Activated CD8-positive, alpha-beta T cell treated with anti-CD3 and anti-CD28 coated beads, Interleukin-2, amount 10 ng/mL, durations not matched to agents 7 days and 5 days (primary cell): ENCODE measurements around the gene NEK9. TPM values are rescaled to one million over a fixed set of nuclear protein-coding genes. Genes with fewer than 3 reads are reported as not detected.

ENCODE experiments used
- ATAC-seq: fragments of 150-1000 bp; cut with Tn5 transposase; one replicate; pipeline ENCODE4 v1.10.0; 2021; ENCODE audit warnings: moderate library complexity
- CTCF ChIA-PET: fragments of 350-600 bp; sonication (Branson Sonifier 250); formaldehyde crosslinking; loops from one replicate; lab custom pipeline; 2021; ENCODE audit warnings: antibody characterized with exemption; lab: Charles Lee
- POLR2A ChIA-PET: fragments of 350-600 bp; sonication (Branson Sonifier 250); formaldehyde crosslinking; loops from one replicate; lab custom pipeline; 2021; ENCODE audit warnings: antibody characterized with exemption; lab: Charles Lee
- DNase-seq: peaks from one replicate; pipeline ENCODE4 v3.0.0-alpha.2; 2020
- H3K27ac Mint-ChIP-seq: one replicate; pipeline ENCODE4 v1.8.0; 2021; ENCODE audit warnings: mild to moderate bottlenecking, mixed read lengths
- H3K27me3 Mint-ChIP-seq: one replicate; pipeline ENCODE4 v1.8.0; 2021; ENCODE audit warnings: low read depth, mixed read lengths
- H3K36me3 Mint-ChIP-seq: one replicate; pipeline ENCODE4 v1.8.0; 2021; ENCODE audit warnings: low read depth, mixed read lengths
- H3K4me1 Mint-ChIP-seq: one replicate; pipeline ENCODE4 v1.8.0; 2021; ENCODE audit warnings: low read depth, mixed read lengths
- H3K4me3 Mint-ChIP-seq: one replicate; pipeline ENCODE4 v1.8.0; 2021; ENCODE audit warnings: mild to moderate bottlenecking, mixed read lengths
- H3K9me3 Mint-ChIP-seq: one replicate; pipeline ENCODE4 v1.8.0; 2022; ENCODE audit warnings: mixed read lengths; ENCODE audit not compliant: insufficient read depth
- total RNA-seq, 2 experiments: library from RNA; stranded (reverse); gene quantifications; one replicate each; pipeline ENCODE4 v1.2.3, GENCODE V29; 2021

NEK9 gene
- total RNA-seq, 2 experiments from 2014 or later, result 73.7 to 80.0 TPM

GRCh38 chr14:75066691-75067090 lies 60.2 kb downstream of the NEK9 start:
- ChIA-PET POLR2A (no interaction called here), CTCF (interaction anchor here (1.0 to 4.0 kb wide), 2 partner anchors 22 to 206 kb away, joined by 3 to 22 read pairs; no protein-coding TSS in a partner anchor)
- DNase-seq (no peak), ATAC-seq (no peak)
- H3K4me1 Mint-ChIP-seq, result peaks cover 28% of the 10 kb centered on the region
- peaks cover 3% of the 10 kb centered on the region for H3K27me3 Mint-ChIP-seq
- no peak overlapping the region for H3K27ac Mint-ChIP-seq
- H3K36me3 Mint-ChIP-seq, result peaks cover 14% of the 10 kb centered on the region
- no peak overlapping the region for H3K4me3 Mint-ChIP-seq
- H3K9me3 Mint-ChIP-seq, result no peaks in the 10 kb centered on the region

DNA sequence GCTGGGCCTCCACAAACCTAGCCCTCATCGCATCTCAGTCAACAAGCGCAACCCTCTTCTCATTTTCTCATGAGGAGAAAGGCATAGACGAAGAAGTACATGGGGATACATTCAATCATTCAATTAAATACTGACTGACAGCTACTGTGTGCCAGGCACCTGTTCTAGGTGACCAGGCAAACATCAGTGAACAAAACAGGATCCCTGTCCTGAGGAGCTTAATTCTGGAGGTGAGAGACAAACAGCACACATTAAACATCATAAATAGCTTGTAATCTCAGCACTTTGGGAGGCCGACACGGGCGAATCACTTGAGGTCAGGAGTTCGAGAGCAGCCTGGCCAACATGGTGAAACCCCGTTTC lies 62.7 kb downstream of the NEK9 start:
- DNase-seq (no peak), ATAC-seq (no peak)

DNA sequence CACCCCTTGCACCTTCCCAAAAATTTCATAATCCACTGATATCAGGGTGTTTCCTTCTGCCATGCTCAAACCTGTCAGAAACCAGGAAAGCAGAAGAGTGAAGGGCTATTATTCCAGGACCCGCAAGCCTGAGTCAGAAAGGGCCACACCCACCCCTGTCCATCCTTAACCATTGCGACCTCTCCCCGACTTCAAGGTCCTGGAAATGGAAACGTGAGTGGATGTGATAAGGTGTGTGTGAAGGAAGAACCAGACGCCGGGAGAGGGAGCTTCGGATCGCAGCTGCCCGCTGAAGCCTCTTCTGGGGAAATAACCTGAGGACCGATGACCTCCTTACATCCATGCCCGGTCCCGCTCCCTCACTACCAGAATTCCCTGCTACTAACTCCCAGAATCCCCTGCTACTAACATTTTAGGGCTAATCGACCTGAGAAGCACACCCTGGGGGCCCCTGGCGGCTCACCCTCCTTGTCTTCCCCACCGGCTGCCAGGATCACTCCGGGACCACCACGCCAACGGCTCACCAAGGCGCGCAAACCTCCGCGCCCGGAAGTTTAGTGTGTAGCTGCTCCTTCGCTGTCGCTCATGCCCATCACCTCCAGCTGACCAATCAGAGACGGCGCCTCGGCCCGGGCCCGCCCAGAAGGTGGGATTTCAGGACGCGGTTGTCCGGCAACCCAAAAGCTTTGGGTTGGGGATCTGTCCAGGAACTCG lies 63.2 kb downstream of the NEK9 start, which contains the start of gene ACYP1:
Gene ACYP1 (minus strand): TSS at position 534 of the 714 bp plus-strand sequence. CDS start 471 bp downstream, at position 63.
- ChIA-PET CTCF (interaction anchor here (0.8 to 4.0 kb wide), 17 partner anchors 11 to 232 kb away, joined by 3 to 22 read pairs (median 4); partner anchors contain the start of gene MLH3), POLR2A (interaction anchor here (0.9 to 3.1 kb wide), 5 partner anchors 14 to 181 kb away, joined by 3 to 14 read pairs (median 5); partner anchors contain the start of gene EIF2B2)
- Mint-ChIP-seq H3K4me1 (peaks cover 38% of the 10 kb centered on the region), H3K4me3 (peak within 1 kb of the TSS; percentile 100), H3K36me3 (peaks cover 38% of the 10 kb centered on the region), H3K27me3 (no peaks in the 10 kb centered on the region), H3K9me3 (no peaks in the 10 kb centered on the region), H3K27ac (peak within 1 kb of the TSS; percentile 99)
- peak; percentile 94 for DNase-seq
- peak; percentile 100 for ATAC-seq

More for the DNA sequence above, 62.7 kb downstream of the NEK9 start:
- H3K4me3 Mint-ChIP-seq, result peak overlapping the region; percentile 100
- no peaks in the 10 kb centered on the region for H3K27me3 Mint-ChIP-seq
- peaks cover 36% of the 10 kb centered on the region for H3K36me3 Mint-ChIP-seq
- ChIA-PET POLR2A (interaction anchor here (0.8 to 3.1 kb wide), 4 partner anchors 12 to 182 kb away, joined by 3 to 14 read pairs (median 5); partner anchors contain the start of gene EIF2B2), CTCF (interaction anchor here (0.8 to 4.0 kb wide), 12 partner anchors 12 to 231 kb away, joined by 3 to 22 read pairs (median 4); partner anchors contain the start of gene MLH3)
- H3K27ac Mint-ChIP-seq, result peak overlapping the region; percentile 99
- no peaks in the 10 kb centered on the region for H3K9me3 Mint-ChIP-seq
- peaks cover 38% of the 10 kb centered on the region for H3K4me1 Mint-ChIP-seq

DNA sequence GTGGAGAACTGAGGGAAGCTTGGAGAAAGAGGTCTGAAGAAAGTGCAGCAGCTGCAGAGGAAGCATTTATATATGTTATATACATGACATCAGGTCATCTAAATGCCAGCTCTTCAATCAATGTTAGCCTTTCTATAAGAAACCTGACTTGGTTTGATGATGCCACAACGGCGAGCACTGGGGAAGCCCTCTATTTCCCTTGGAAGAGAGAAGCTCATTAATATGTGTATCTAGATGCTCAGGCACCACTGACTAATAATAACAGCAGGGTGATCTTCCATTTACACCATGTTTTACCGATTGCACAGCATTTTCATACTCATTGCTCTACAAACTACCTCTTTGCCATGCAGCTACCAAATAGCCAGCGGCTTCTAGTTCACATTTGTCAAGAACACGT lies 63.8 kb downstream of the NEK9 start:
- Mint-ChIP-seq H3K4me1 (peaks cover 38% of the 10 kb centered on the region), H3K4me3 (peak overlapping the region; percentile 100), H3K36me3 (peaks cover 42% of the 10 kb centered on the region), H3K27me3 (no peaks in the 10 kb centered on the region), H3K9me3 (no peaks in the 10 kb centered on the region), H3K27ac (peak overlapping the region; percentile 99)
- CTCF ChIA-PET, result interaction anchor here (0.9 to 4.0 kb wide), 12 partner anchors 11 to 202 kb away, joined by 3 to 22 read pairs (median 5); partner anchors contain the start of gene MLH3
- ATAC-seq (no peak), DNase-seq (no peak)
- POLR2A ChIA-PET, result interaction anchor here (0.7 to 3.1 kb wide), 6 partner anchors 13 to 881 kb away, joined by 3 to 14 read pairs (median 4); partner anchors contain the start of gene EIF2B2

DNA sequence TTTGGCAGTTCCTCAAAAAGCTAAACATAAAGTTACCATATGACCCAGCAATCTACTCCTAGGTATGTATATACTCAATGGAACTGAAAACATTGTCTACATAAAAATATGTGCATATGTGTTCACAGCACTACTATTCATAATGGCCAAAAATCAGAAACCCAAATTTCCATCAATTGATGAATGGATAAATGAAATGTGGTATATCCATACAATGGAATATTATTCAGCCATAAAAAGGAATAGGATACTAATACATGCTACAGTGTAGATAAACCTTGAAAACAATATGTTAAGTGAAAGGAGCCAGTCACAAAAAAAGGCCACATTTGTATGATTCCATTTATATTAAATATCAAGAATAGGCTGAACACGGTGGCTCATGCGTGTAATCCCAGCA lies 66.4 kb downstream of the NEK9 start:
- H3K27ac Mint-ChIP-seq, result no peak overlapping the region
- peaks cover 48% of the 10 kb centered on the region for H3K4me1 Mint-ChIP-seq
- ATAC-seq, result no peak
- CTCF ChIA-PET, result no interaction called here
- no peaks in the 10 kb centered on the region for H3K9me3 Mint-ChIP-seq
- DNase-seq, result no peak
- H3K27me3 Mint-ChIP-seq, result no peaks in the 10 kb centered on the region
- no peak overlapping the region for H3K4me3 Mint-ChIP-seq
- POLR2A ChIA-PET, result no interaction called here
- H3K36me3 Mint-ChIP-seq, result peaks cover 58% of the 10 kb centered on the region

DNA sequence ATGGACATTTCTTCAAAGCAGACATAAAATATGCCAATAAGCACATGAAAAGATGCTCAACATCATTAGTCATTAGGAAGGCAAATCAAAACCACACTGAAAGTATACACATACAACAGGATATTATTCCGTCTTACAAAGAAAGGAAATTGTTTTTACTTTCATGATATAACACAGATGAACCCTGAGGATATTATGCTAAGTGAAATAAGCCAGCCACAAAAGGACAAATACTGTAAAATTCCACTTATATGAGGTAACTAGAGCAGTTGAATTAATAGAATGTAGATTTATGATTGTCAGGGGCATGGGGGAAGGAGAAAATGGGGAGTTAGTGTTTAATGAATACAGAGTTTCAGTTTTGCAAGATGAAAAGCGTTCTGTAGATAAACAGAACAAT lies 67.2 kb downstream of the NEK9 start:
- ATAC-seq (no peak), DNase-seq (no peak)
- Mint-ChIP-seq H3K27ac (no peak overlapping the region), H3K27me3 (no peaks in the 10 kb centered on the region), H3K4me3 (no peak overlapping the region), H3K9me3 (no peaks in the 10 kb centered on the region), H3K4me1 (peaks cover 48% of the 10 kb centered on the region), H3K36me3 (peaks cover 62% of the 10 kb centered on the region)
- CTCF ChIA-PET, result no interaction called here
- POLR2A ChIA-PET, result no interaction called here

GRCh38 chr14:75054421-75054820 lies 72.4 kb downstream of the NEK9 start:
- Mint-ChIP-seq H3K4me3 (no peak overlapping the region), H3K36me3 (peaks cover 60% of the 10 kb centered on the region), H3K9me3 (no peaks in the 10 kb centered on the region), H3K27ac (no peak overlapping the region), H3K4me1 (peaks cover 54% of the 10 kb centered on the region), H3K27me3 (no peaks in the 10 kb centered on the region)
- CTCF ChIA-PET, result no interaction called here
- POLR2A ChIA-PET, result no interaction called here
- ATAC-seq (no peak), DNase-seq (no peak)

GRCh38 chr14:75053396-75054291 lies 73.2 kb downstream of the NEK9 start:
- H3K36me3 Mint-ChIP-seq, result peaks cover 57% of the 10 kb centered on the region
- ChIA-PET CTCF (interaction anchor here (2.9 kb wide), 1 partner anchor 10 kb away, joined by 12 read pairs; the partner anchor contains the start of gene ACYP1), POLR2A (no interaction called here)
- H3K4me1 Mint-ChIP-seq, result peaks cover 52% of the 10 kb centered on the region
- ATAC-seq (no peak), DNase-seq (no peak)
- no peaks in the 10 kb centered on the region for H3K27me3 Mint-ChIP-seq
- H3K27ac Mint-ChIP-seq, result no peak overlapping the region
- no peaks in the 10 kb centered on the region for H3K9me3 Mint-ChIP-seq
- H3K4me3 Mint-ChIP-seq, result no peak overlapping the region

DNA sequence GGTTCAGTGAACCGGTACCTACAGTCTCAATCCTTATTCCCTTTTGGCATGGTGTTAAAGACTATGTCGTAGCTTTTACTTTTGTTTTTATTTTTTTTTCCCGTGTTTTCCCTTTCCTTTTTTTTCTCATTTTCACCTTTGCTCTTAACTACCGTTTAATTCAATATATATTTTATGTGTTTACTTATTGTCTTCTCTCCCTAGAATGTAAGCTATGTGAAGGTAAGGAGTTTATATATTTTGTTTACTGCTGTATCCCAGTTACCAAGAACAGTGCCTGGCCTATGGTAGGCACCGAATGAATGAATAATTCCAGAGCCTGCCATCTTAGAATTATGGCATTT lies 75.3 kb downstream of the NEK9 start:
- no peaks in the 10 kb centered on the region for H3K9me3 Mint-ChIP-seq
- ChIA-PET CTCF (interaction anchor here (1.1 to 2.9 kb wide), 6 partner anchors 12 to 110 kb away, joined by 3 to 12 read pairs (median 3); partner anchors contain the start of genes ACYP1 and ZC2HC1C), POLR2A (interaction anchor here (0.6 to 1.4 kb wide), 2 partner anchors 13 to 18 kb away, joined by 3 read pairs; partner anchors contain the start of gene ZC2HC1C)
- peak overlapping the region; percentile 91 for H3K27ac Mint-ChIP-seq
- peaks cover 54% of the 10 kb centered on the region for H3K36me3 Mint-ChIP-seq
- no peak for ATAC-seq
- no peaks in the 10 kb centered on the region for H3K27me3 Mint-ChIP-seq
- DNase-seq, result no peak
- H3K4me1 Mint-ChIP-seq, result peaks cover 53% of the 10 kb centered on the region
- peak overlapping the region; percentile 83 for H3K4me3 Mint-ChIP-seq

DNA sequence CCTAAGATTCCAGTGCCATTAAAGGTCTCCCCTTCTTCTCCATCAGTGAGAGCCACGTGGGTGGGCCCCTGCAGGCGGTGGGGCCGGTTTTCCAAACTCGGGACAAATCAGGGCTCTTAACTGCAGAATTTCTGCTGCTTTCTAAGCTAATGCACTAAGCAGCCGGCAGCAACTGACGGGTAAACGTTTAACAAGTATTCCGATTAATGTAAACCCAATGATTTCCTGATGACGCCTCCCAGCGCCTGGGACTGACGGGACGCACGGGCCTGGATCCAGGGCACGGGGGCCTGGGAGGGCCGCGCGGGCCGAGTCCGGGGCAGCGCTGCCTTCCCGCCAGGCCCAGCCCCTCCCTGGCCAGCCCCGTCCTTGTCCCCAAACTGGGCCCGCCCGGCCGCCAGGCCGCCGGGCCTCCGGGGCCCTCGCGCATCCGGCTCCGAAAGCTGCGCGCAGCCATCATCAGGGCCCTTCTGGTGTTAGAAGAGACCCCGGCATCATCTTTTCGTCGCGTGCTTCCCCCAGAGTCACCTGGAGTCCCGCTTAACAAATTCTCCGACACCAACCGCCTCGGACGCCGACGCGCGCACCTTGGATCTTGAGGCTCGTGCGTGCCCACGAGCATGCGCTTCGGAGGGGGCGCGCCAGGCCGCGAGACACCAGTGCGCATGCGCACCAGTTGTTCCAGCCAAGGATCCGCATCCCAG lies 75.8 kb downstream of the NEK9 start, which contains the start of gene MLH3:
Gene MLH3 (minus strand): TSS at position 616 of the 704 bp plus-strand sequence. CDS start 1,812 bp downstream, outside the sequence.
- Mint-ChIP-seq H3K4me1 (peaks cover 50% of the 10 kb centered on the region), H3K9me3 (no peaks in the 10 kb centered on the region), H3K4me3 (peak within 1 kb of the TSS; percentile 83), H3K27me3 (no peaks in the 10 kb centered on the region), H3K36me3 (peaks cover 50% of the 10 kb centered on the region), H3K27ac (peak within 1 kb of the TSS; percentile 91)
- ATAC-seq (peak; percentile 89), DNase-seq (peak; percentile 81)
- CTCF ChIA-PET, result interaction anchor here (1.1 to 2.9 kb wide), 7 partner anchors 13 to 109 kb away, joined by 3 to 12 read pairs (median 3); partner anchors contain the start of genes ACYP1 and ZC2HC1C
- POLR2A ChIA-PET, result interaction anchor here (0.7 to 1.4 kb wide), 2 partner anchors 19 to 49 kb away, joined by 3 read pairs; partner anchors contain the start of gene ZC2HC1C
